ENCODE results near the gene SAMD5. TPM values are rescaled to one million over a fixed set of nuclear protein-coding genes. Genes with fewer than 3 reads are reported as not detected.

SAMD5 gene
- polyA plus RNA-seq, 1 donor from 2014 or later, result 14.1 TPM

- H3K4me2 ChIP-seq (ENCODE audit: low read length), result no peak overlapping the region
- H3K27ac ChIP-seq (ENCODE audit: low read length), result no peak overlapping the region
Measured at GRCh38 chr6:147614501-147614900, 106.0 kb downstream of the SAMD5 start.

GRCh38 chr6:147615659-147616456, 107.4 kb downstream of the SAMD5 start:
- no peak overlapping the region for H3K4me2 ChIP-seq (ENCODE audit: low read length)
- TF ChIP-seq TAF1 (IDR thresholded peaks at IDR 0.05; ENCODE audit: low read depth), result no peak
- TF ChIP-seq POLR2AphosphoS5 (IDR thresholded peaks at IDR 0.05), result no peak
- no peaks in the 10 kb centered on the region for H3K36me3 ChIP-seq (ENCODE audit: insufficient read depth, low read length)
- no peaks in the 10 kb centered on the region for H4K20me1 ChIP-seq (ENCODE audit: insufficient read depth)
- no peak overlapping the region for H3K9ac ChIP-seq (ENCODE audit: low read length)
- no peaks in the 10 kb centered on the region for H3K9me3 ChIP-seq (ENCODE audit: low read length)
- no peaks in the 10 kb centered on the region for H3K27me3 ChIP-seq (ENCODE audit: insufficient read depth, low read depth, low read length)
- H3K79me2 ChIP-seq (replicated peaks; ENCODE audit: insufficient read depth, low read length), result no peaks in the 10 kb centered on the region
- H3K9me2 ChIP-seq (ENCODE audit: insufficient read depth, low read length), result no peaks in the 10 kb centered on the region
- no peak overlapping the region for H3K4me3 ChIP-seq (ENCODE audit: low read length)
- H3F3A ChIP-seq (ENCODE audit: insufficient read depth, low read length, poor library complexity, severe bottlenecking), result no peaks in the 10 kb centered on the region
- no peak overlapping the region for H2AFZ ChIP-seq (ENCODE audit: low read depth, low read length)
- no peak overlapping the region for H3K27ac ChIP-seq (ENCODE audit: low read length)

More at GRCh38 chr6:147614501-147614900, 106.0 kb downstream of the SAMD5 start:
- Histone ChIP-seq H3K9me2 (ENCODE audit: insufficient read depth, low read length) (no peaks in the 10 kb centered on the region), H3K9ac (ENCODE audit: low read length) (no peak overlapping the region), H2AFZ (ENCODE audit: low read depth, low read length) (no peak overlapping the region), H3F3A (ENCODE audit: insufficient read depth, low read length, poor library complexity, severe bottlenecking) (no peaks in the 10 kb centered on the region), H4K20me1 (ENCODE audit: insufficient read depth) (no peaks in the 10 kb centered on the region), H3K36me3 (ENCODE audit: insufficient read depth, low read length) (no peaks in the 10 kb centered on the region), H3K9me3 (ENCODE audit: low read length) (no peaks in the 10 kb centered on the region), H3K79me2 (replicated peaks; ENCODE audit: insufficient read depth, low read length) (no peaks in the 10 kb centered on the region), H3K4me3 (ENCODE audit: low read length) (no peak overlapping the region), H3K27me3 (ENCODE audit: insufficient read depth, low read depth, low read length) (no peaks in the 10 kb centered on the region)
- TF ChIP-seq CTCF (IDR thresholded peaks at IDR 0.05; ENCODE audit: poor library complexity, severe bottlenecking), result no peak
- no peak for TF ChIP-seq SMC3 (conservative IDR thresholded peaks at IDR 0.05; ENCODE audit: poor library complexity)
- TF ChIP-seq EP300 (conservative IDR thresholded peaks at IDR 0.05; ENCODE audit: poor library complexity, severe bottlenecking), result no peak
- no peak for TF ChIP-seq REST (IDR thresholded peaks at IDR 0.05; ENCODE audit: borderline replicate concordance)
- no peak for TF ChIP-seq RAD21 (conservative IDR thresholded peaks at IDR 0.05)
- TF ChIP-seq EZH2 (IDR thresholded peaks at IDR 0.05; ENCODE audit: borderline replicate concordance, insufficient read depth, low read length, poor library complexity, severe bottlenecking), result no peak
- no peak for TF ChIP-seq MXI1 (conservative IDR thresholded peaks at IDR 0.05; ENCODE audit: poor library complexity, severe bottlenecking)
- no peak for TF ChIP-seq TAF1 (IDR thresholded peaks at IDR 0.05; ENCODE audit: low read depth)
- TF ChIP-seq POLR2AphosphoS5 (IDR thresholded peaks at IDR 0.05), result no peak
